Progenitor cell of endocrine pancreas (in vitro differentiated cells): Measurements from ENCODE around the gene EPS15. TPM values are rescaled to one million over a fixed set of nuclear protein-coding genes. Genes with fewer than 3 reads are reported as not detected.

Experiments used
- DNase-seq: peaks from one replicate; pipeline ENCODE4 v3.0.0; 2021; ENCODE audit warnings: low spot score; ENCODE audit not compliant: unreplicated experiment
- H3K27ac Mint-ChIP-seq: 2 replicates; pipeline ENCODE4 v1.8.0; 2021; ENCODE audit warnings: mild to moderate bottlenecking, moderate library complexity, mixed read lengths
- H3K27me3 Mint-ChIP-seq: 2 replicates; pipeline ENCODE4 v1.8.0; 2021; ENCODE audit warnings: mixed read lengths
- H3K36me3 Mint-ChIP-seq: 2 replicates; pipeline ENCODE4 v1.8.0; 2022; ENCODE audit warnings: mixed read lengths; ENCODE audit not compliant: insufficient read depth
- H3K4me1 Mint-ChIP-seq: 2 replicates; pipeline ENCODE4 v1.8.0; 2021; ENCODE audit warnings: low read depth, mixed read lengths
- H3K4me3 Mint-ChIP-seq: 2 replicates; pipeline ENCODE4 v1.8.0; 2021; ENCODE audit warnings: low read depth, mild to moderate bottlenecking, moderate library complexity, mixed read lengths
- H3K9me3 Mint-ChIP-seq: 2 replicates; pipeline ENCODE4 v1.8.0; 2021; ENCODE audit warnings: low read depth, mixed read lengths
- total RNA-seq: library from RNA; stranded (reverse); gene quantifications from 2 replicates; pipeline ENCODE4 v1.2.1, GENCODE V29; 2021
- TF ChIP-seq, protein P1 (sequence below): fragments of 200-600 bp; sonication (generic); IDR thresholded peaks from one replicate; pipeline ENCODE4 v1.5.0; 2021; ENCODE audit warnings: antibody characterized with exemption, mild to moderate bottlenecking; ENCODE audit not compliant: unreplicated experiment

Gene EPS15
- total RNA-seq, 1 donor from 2014 or later, result 63.8 TPM

- Mint-ChIP-seq H3K27ac (no peak overlapping the region), H3K9me3 (no peaks in the 10 kb centered on the region), H3K27me3 (no peaks in the 10 kb centered on the region), H3K4me1 (peaks cover 5% of the 10 kb centered on the region), H3K4me3 (no peak overlapping the region), H3K36me3 (no peaks in the 10 kb centered on the region)
- TF ChIP-seq, protein P1, sequence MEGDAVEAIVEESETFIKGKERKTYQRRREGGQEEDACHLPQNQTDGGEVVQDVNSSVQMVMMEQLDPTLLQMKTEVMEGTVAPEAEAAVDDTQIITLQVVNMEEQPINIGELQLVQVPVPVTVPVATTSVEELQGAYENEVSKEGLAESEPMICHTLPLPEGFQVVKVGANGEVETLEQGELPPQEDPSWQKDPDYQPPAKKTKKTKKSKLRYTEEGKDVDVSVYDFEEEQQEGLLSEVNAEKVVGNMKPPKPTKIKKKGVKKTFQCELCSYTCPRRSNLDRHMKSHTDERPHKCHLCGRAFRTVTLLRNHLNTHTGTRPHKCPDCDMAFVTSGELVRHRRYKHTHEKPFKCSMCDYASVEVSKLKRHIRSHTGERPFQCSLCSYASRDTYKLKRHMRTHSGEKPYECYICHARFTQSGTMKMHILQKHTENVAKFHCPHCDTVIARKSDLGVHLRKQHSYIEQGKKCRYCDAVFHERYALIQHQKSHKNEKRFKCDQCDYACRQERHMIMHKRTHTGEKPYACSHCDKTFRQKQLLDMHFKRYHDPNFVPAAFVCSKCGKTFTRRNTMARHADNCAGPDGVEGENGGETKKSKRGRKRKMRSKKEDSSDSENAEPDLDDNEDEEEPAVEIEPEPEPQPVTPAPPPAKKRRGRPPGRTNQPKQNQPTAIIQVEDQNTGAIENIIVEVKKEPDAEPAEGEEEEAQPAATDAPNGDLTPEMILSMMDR, result no peak
- no peak for DNase-seq
These were observed 210.4 kb downstream of the EPS15 start for GRCh38 chr1:51308636-51309035.

DNA sequence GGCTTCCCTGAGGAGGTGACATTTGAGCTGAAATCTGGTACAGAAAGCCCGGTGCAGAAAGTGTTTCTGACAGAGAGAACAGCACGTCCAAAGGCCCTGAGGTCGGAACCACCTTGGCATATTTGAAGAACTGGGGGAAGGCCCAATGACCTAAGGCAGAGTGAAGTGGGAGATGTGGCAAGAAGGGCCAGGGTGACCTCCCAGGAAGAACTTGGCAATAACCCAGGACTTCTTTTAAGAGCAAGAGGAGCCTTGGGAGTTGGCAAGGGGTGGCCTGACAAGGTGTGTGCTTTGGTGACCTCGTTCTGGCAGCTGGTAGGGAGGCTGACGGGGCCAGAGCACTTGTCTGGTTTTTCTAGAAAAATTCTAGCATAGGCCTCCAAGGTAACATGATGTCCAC is 212.1 kb downstream of the EPS15 start:
- H3K36me3 Mint-ChIP-seq, result no peaks in the 10 kb centered on the region
- no peak for DNase-seq
- peaks cover 5% of the 10 kb centered on the region for H3K4me1 Mint-ChIP-seq
- H3K9me3 Mint-ChIP-seq, result no peaks in the 10 kb centered on the region
- no peaks in the 10 kb centered on the region for H3K27me3 Mint-ChIP-seq
- TF ChIP-seq, protein P1, result no peak
- H3K27ac Mint-ChIP-seq, result no peak overlapping the region
- no peak overlapping the region for H3K4me3 Mint-ChIP-seq

DNA sequence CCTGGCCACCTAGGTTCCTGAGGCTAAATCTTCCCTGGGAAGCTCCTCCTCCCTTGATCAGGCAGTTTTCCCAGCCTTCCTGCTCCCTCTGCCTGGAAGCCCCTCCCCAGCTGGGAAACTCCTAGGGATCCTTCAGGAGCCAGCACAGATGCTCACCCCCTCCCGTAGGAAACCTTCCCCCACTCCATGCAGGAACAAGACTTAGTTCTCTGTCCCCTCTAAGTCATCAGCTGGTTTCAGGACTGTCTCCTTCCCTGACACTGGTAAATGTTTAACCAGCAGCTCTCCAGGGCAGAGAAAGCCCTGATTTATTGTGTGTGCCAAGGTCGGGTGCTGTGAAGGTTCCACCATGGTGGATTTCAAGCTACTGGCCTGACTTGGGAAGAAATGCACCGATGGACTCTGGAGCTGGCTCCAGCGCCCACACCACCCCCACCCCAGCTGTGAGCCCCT is 213.7 kb downstream of the EPS15 start:
- DNase-seq, result no peak
- Mint-ChIP-seq H3K9me3 (no peaks in the 10 kb centered on the region), H3K36me3 (peaks cover 3% of the 10 kb centered on the region), H3K27ac (no peak overlapping the region), H3K4me3 (no peak overlapping the region), H3K4me1 (peaks cover 5% of the 10 kb centered on the region), H3K27me3 (no peaks in the 10 kb centered on the region)
- TF ChIP-seq, protein P1, result no peak

GRCh38 chr1:51304360-51304759 is 214.7 kb downstream of the EPS15 start:
- TF ChIP-seq, protein P1, result no peak
- H3K36me3 Mint-ChIP-seq, result peaks cover 3% of the 10 kb centered on the region
- peaks cover 5% of the 10 kb centered on the region for H3K4me1 Mint-ChIP-seq
- H3K9me3 Mint-ChIP-seq, result no peaks in the 10 kb centered on the region
- H3K27me3 Mint-ChIP-seq, result no peaks in the 10 kb centered on the region
- H3K4me3 Mint-ChIP-seq, result no peak overlapping the region
- no peak overlapping the region for H3K27ac Mint-ChIP-seq
- no peak for DNase-seq

Other genes starting within 250 kb of the EPS15 start
- gene TTC39A, start 188.7 kb downstream of the EPS15 start, total RNA-seq, result 22.4 and 26.0 TPM in 2 replicates
- 133 and 138 TPM in 2 replicates for gene OSBPL9, start 97.8 kb upstream of the EPS15 start, total RNA-seq